ENCODE measurements around the gene AGBL4. TPM values are rescaled to one million over a fixed set of nuclear protein-coding genes. Genes with fewer than 3 reads are reported as not detected.

The AGBL4 gene
- total and polyA plus RNA-seq, 2 experiments from 2014 or later: not detected

DNA sequence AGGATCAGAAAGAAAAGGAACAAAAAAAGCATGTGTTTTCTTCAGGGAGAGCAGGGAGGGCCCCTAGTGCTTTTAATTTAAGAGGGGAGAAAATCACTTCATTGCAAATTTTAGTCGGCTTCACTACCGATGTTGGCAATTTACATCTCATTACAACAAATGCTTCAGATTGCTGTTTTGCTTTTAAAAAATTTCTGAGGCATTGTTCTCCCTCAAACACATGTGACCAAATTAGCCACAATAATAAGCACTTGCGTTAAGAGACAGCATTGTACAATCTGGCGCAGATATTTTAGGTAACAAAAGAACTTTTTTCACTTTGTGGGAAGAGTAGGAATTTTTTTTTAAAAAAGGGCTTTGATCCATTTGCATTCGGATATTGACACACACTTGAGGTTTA lies 1276.8 kb downstream of the AGBL4 start:
- Histone ChIP-seq H3K9ac (no peak overlapping the region), H3K27me3 (replicated peaks; ENCODE audit: insufficient read depth) (0 out of 2 replicates have a peak, but pooled peaks cover 4% of the 10 kb centered on the region), H3K36me3 (ENCODE audit: low read depth) (no peaks in the 10 kb centered on the region), H4K20me1 (ENCODE audit: insufficient read depth) (no peaks in the 10 kb centered on the region), H3F3A (ENCODE audit: insufficient read depth) (no peaks in the 10 kb centered on the region), H3K27ac (no peak overlapping the region), H3K4me2 (ENCODE audit: unreplicated experiment) (no peak overlapping the region), H3K4me3 (no peak overlapping the region), H3K79me2 (ENCODE audit: insufficient read depth) (no peaks in the 10 kb centered on the region), H3K9me2 (ENCODE audit: insufficient read depth) (no peaks in the 10 kb centered on the region), H2AFZ (no peak overlapping the region), H3K4me1 (ENCODE audit: insufficient read depth) (no peaks in the 10 kb centered on the region), H3K9me3 (ENCODE audit: low read depth) (no peaks in the 10 kb centered on the region)
- in situ Hi-C loops (cut with MboI): no loop called here
- TF ChIP-seq EZH2 (IDR thresholded peaks at IDR 0.05; ENCODE audit: insufficient read depth, poor library complexity, severe bottlenecking) (no peak), EZH2phosphoT487 (IDR thresholded peaks at IDR 0.05; ENCODE audit: insufficient read depth, low read depth) (no peak)
- no peak for DNase-seq
- WGBS, 2 experiments (ENCODE audit: low coverage in 1 of 2, low lambda C conversion rate in 2 of 2, missing lambda C conversion rate in 2 of 2): 40 to 42% methylated on average over 5 of the region's 5 CpGs

DNA sequence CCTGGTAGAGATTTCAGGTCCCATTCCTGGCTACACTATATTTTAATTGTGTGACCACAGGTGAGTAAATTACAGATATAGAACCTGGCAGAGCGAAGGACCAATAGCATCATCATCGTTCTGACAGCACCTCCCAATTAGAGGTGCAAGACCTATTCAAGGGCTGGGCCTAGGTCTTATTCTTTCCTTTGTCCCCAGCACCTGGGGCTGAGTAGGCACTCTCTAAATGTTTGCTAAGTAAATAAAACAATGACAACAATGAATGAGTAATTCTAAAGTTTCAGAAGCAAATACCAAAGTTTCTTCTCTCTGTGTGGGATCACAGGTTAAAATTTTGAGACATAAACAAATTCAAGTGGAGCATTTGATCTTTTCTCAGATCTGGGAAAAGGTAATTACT lies 1279.7 kb downstream of the AGBL4 start:
- no peaks in the 10 kb centered on the region for H3K36me3 ChIP-seq (ENCODE audit: low read depth)
- no peak overlapping the region for H3K27ac ChIP-seq
- DNase-seq: no peak
- H4K20me1 ChIP-seq (ENCODE audit: insufficient read depth): no peaks in the 10 kb centered on the region
- in situ Hi-C loops (cut with MboI): no loop called here
- no peak for TF ChIP-seq EZH2 (IDR thresholded peaks at IDR 0.05; ENCODE audit: insufficient read depth, poor library complexity, severe bottlenecking)
- no peak for TF ChIP-seq EZH2phosphoT487 (IDR thresholded peaks at IDR 0.05; ENCODE audit: insufficient read depth, low read depth)
- H3K9me2 ChIP-seq (ENCODE audit: insufficient read depth): no peaks in the 10 kb centered on the region
- no peaks in the 10 kb centered on the region for H3K79me2 ChIP-seq (ENCODE audit: insufficient read depth)
- H3K4me3 ChIP-seq: no peak overlapping the region
- 0 out of 2 replicates have a peak, but pooled peaks cover 4% of the 10 kb centered on the region for H3K27me3 ChIP-seq (replicated peaks; ENCODE audit: insufficient read depth)
- H2AFZ ChIP-seq: no peak overlapping the region
- no peaks in the 10 kb centered on the region for H3K4me1 ChIP-seq (ENCODE audit: insufficient read depth)
- WGBS, 2 experiments (ENCODE audit: low coverage in 1 of 2, low lambda C conversion rate in 2 of 2, missing lambda C conversion rate in 2 of 2): 66 to 71% methylated on average over 2 of the region's 2 CpGs
- H3K9me3 ChIP-seq (ENCODE audit: low read depth): no peaks in the 10 kb centered on the region
- no peak overlapping the region for H3K4me2 ChIP-seq (ENCODE audit: unreplicated experiment)
- H3K9ac ChIP-seq: no peak overlapping the region
- no peaks in the 10 kb centered on the region for H3F3A ChIP-seq (ENCODE audit: insufficient read depth)

DNA sequence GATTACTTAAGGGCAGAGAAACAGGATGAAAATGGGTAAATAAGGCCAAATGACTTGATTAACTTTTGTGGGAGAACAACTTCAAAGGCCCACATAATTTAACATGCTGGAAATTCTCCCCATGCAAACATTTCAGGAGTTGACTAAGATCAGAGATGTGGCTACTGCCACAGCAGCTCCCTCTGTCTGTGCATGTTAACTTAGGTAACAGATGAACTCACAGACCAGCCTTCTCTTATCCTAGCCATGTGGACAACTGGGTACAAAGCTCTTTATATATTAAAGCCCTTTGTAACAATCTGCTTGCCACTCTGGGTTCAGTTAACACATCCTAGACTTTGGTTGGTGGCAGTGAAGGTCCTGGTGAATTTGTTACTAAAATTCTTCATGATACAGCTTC lies 1280.3 kb downstream of the AGBL4 start:
- no peak overlapping the region for H3K4me3 ChIP-seq
- H3K79me2 ChIP-seq (ENCODE audit: insufficient read depth): no peaks in the 10 kb centered on the region
- H3K27ac ChIP-seq: no peak overlapping the region
- H3K9me2 ChIP-seq (ENCODE audit: insufficient read depth): no peaks in the 10 kb centered on the region
- H3K27me3 ChIP-seq (replicated peaks; ENCODE audit: insufficient read depth): 0 out of 2 replicates have a peak, but pooled peaks cover 4% of the 10 kb centered on the region
- H3K4me1 ChIP-seq (ENCODE audit: insufficient read depth): no peaks in the 10 kb centered on the region
- H3K36me3 ChIP-seq (ENCODE audit: low read depth): no peaks in the 10 kb centered on the region
- TF ChIP-seq EZH2phosphoT487 (IDR thresholded peaks at IDR 0.05; ENCODE audit: insufficient read depth, low read depth) (no peak), EZH2 (IDR thresholded peaks at IDR 0.05; ENCODE audit: insufficient read depth, poor library complexity, severe bottlenecking) (no peak)
- H4K20me1 ChIP-seq (ENCODE audit: insufficient read depth): no peaks in the 10 kb centered on the region
- no peak overlapping the region for H3K4me2 ChIP-seq (ENCODE audit: unreplicated experiment)
- no peak overlapping the region for H2AFZ ChIP-seq
- no peak for DNase-seq
- H3K9ac ChIP-seq: no peak overlapping the region
- no peaks in the 10 kb centered on the region for H3K9me3 ChIP-seq (ENCODE audit: low read depth)
- in situ Hi-C loops (cut with MboI): no loop called here
- H3F3A ChIP-seq (ENCODE audit: insufficient read depth): no peaks in the 10 kb centered on the region

DNA sequence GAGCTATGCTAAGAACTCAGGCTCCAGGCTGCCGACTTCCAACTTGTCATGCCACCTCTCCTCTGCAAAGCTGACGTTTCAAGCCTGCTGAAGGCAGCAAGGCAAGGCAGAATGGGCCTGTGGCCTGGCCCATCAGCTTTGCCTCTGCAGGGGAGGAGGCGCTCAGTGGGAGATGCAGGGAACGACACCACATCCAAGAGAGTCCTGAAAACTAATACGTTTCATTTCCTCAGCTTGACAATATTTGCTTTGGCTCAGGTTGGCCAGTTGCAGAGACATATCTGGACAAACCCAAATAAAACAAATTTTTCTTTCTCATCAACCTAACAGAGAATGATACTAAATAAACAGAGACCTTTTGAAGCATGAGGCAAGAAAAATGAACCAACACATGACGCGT lies 1282.4 kb downstream of the AGBL4 start:
- Histone ChIP-seq H3K27me3 (replicated peaks; ENCODE audit: insufficient read depth) (no peaks in the 10 kb centered on the region), H3K4me2 (ENCODE audit: unreplicated experiment) (no peak overlapping the region), H2AFZ (no peak overlapping the region), H3K4me1 (ENCODE audit: insufficient read depth) (no peaks in the 10 kb centered on the region), H4K20me1 (ENCODE audit: insufficient read depth) (no peaks in the 10 kb centered on the region), H3K9ac (no peak overlapping the region), H3K27ac (no peak overlapping the region), H3K9me3 (ENCODE audit: low read depth) (no peaks in the 10 kb centered on the region), H3K4me3 (no peak overlapping the region), H3K79me2 (ENCODE audit: insufficient read depth) (no peaks in the 10 kb centered on the region), H3K36me3 (ENCODE audit: low read depth) (no peaks in the 10 kb centered on the region), H3F3A (ENCODE audit: insufficient read depth) (no peaks in the 10 kb centered on the region), H3K9me2 (ENCODE audit: insufficient read depth) (no peaks in the 10 kb centered on the region)
- DNase-seq: no peak
- WGBS, 2 experiments (ENCODE audit: low coverage in 1 of 2, low lambda C conversion rate in 2 of 2, missing lambda C conversion rate in 2 of 2): 64 to 76% methylated on average over 7 of the region's 7 CpGs
- in situ Hi-C loops (cut with MboI): no loop called here
- TF ChIP-seq EZH2 (IDR thresholded peaks at IDR 0.05; ENCODE audit: insufficient read depth, poor library complexity, severe bottlenecking) (no peak), EZH2phosphoT487 (IDR thresholded peaks at IDR 0.05; ENCODE audit: insufficient read depth, low read depth) (no peak)

DNA sequence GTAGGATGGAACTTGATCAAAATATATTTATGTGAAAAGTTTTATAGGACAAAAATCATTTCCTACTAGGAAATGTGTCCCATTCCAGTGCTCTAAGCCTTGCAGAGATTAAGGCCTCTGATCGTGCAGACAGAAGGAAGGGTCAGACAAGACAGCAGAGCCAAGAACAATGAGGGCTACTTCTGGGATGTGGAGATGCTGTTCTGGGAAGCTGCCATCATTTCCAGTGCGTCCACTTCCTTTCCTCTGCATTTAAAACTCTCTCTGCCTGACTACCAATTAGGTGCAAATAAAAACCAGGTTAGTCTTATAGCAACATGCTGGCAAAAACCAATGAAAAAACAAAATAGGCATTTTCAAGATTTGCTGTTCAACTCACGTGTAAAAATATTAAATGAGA lies 1283.1 kb downstream of the AGBL4 start:
- no peak overlapping the region for H3K9ac ChIP-seq
- no peaks in the 10 kb centered on the region for H3K79me2 ChIP-seq (ENCODE audit: insufficient read depth)
- in situ Hi-C loops (cut with MboI): no loop called here
- H3K36me3 ChIP-seq (ENCODE audit: low read depth): no peaks in the 10 kb centered on the region
- H3K27me3 ChIP-seq (replicated peaks; ENCODE audit: insufficient read depth): no peaks in the 10 kb centered on the region
- DNase-seq: no peak
- no peaks in the 10 kb centered on the region for H3K9me3 ChIP-seq (ENCODE audit: low read depth)
- H3K4me1 ChIP-seq (ENCODE audit: insufficient read depth): no peaks in the 10 kb centered on the region
- WGBS, 2 experiments (ENCODE audit: low coverage in 1 of 2, low lambda C conversion rate in 2 of 2, missing lambda C conversion rate in 2 of 2): 26 to 36% methylated on average over 3 of the region's 3 CpGs
- no peak overlapping the region for H3K4me3 ChIP-seq
- no peak for TF ChIP-seq EZH2phosphoT487 (IDR thresholded peaks at IDR 0.05; ENCODE audit: insufficient read depth, low read depth)
- TF ChIP-seq EZH2 (IDR thresholded peaks at IDR 0.05; ENCODE audit: insufficient read depth, poor library complexity, severe bottlenecking): no peak
- H4K20me1 ChIP-seq (ENCODE audit: insufficient read depth): no peaks in the 10 kb centered on the region
- no peaks in the 10 kb centered on the region for H3K9me2 ChIP-seq (ENCODE audit: insufficient read depth)
- no peaks in the 10 kb centered on the region for H3F3A ChIP-seq (ENCODE audit: insufficient read depth)
- H3K4me2 ChIP-seq (ENCODE audit: unreplicated experiment): no peak overlapping the region
- no peak overlapping the region for H2AFZ ChIP-seq
- H3K27ac ChIP-seq: no peak overlapping the region

Measured in GM23248 (cell line).